T47D (cell line): Measurements from ENCODE around the gene SCT.

Experiments
- DNase-seq, 2 experiments: peaks; one replicate each; pipeline versions ENCODE4 v3.0.0 to v3.0.0-alpha.2; 2011 to 2012; ENCODE audit warnings: low read depth in 1 of 2, low spot score in 1 of 2
- JUND ChIP-seq: IDR thresholded peaks from 2 replicates; pipeline ENCODE4 v1.6.1; 2012; ENCODE audit warnings: low read depth
- in situ Hi-C: cut with HindIII; loops from 2 replicates; pipeline ENCODE4 v1.10.0; 2016; ENCODE audit warnings: low sequenced_read_pairs, low pct_unique_long_range_greater_than_20kb

SCT gene

DNA sequence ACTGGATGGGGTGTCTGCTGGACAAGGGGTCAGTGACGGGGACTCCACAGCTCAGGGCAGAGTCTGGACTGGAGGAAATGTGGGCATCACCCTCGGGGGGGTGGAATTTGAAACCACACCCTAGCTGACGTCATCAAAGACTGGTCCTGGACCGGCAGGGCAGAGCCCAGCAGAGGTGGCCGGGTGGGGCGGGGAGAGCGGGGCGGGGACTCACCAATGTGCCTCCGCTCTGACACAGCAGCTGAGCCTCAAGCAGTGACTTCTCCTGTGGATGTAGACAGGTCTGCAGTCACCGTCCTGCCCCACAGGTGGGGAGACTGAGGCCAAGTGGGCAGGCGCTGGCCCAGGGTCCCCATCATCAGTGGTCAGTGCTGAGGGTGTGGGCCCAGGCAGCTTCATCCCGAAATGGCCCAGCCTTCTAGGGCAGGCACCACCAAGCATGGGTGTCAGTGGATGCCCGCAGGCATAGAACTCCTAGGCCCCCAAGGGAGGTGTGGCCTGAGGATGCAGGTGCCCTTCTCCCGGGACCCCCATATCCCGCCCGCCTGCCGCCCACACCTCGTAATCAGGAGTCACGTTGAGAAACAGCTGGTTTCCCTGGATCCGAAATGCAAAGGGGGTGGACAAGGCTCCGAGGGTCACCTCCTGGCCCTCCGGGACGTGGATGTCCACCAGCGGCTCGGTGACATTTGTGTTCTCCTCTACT, 2.8 kb downstream of the SCT start:
- no peak for TF ChIP-seq JUND
- in situ Hi-C loops = no loop called here
- DNase-seq = peak in 1 of 2 experiments; percentile 25

DNA sequence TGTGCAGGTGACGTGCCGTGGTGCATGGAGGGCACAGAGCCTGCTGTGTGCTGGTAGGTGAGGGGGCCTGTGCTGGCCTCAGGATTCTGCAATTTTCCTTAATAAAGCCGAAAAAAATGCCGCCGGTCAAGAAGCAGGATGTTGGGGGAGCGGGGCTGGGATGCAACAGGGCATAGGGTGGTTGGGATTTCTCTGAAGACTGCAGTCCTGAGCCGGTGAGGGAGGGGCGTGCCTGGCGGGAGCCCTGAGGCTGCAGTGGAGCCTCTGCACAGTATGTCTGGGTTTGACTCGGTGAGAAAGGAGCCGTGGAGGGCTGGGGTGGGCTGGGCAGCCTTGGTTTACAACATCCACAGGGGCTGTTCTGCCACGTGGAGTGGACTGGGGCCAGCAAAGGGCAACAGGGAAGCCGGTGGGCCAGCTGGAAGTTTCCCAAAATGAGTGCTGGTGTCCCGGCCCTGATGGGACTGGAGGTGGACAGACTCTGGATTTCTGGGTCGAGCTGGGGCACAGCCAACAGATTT, 3.6 kb downstream of the SCT start:
- no peak for DNase-seq
- in situ Hi-C loops = no loop called here
- TF ChIP-seq JUND = no peak

DNA sequence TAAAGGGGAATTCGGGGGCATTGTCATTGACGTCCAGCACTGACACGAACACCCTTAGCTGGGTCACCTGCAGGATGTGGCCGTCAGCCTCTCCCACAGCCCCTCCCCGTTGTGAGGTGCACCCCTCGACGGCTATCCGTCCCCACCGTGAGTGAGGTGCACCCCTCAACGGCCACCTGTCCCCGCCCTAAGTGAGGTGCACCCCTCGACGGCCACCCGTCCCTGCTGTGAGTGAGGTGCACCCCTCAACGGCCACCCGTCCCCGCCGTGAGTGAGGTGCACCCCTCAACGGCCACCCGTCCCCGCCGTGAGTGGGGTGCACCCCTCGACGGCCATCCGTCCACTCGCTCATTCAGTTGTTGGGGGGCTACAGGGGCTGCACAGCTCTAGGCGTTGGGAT, 5.1 kb downstream of the SCT start:
- DNase-seq = no peak
- in situ Hi-C loops = no loop called here
- no peak for TF ChIP-seq JUND

DNA sequence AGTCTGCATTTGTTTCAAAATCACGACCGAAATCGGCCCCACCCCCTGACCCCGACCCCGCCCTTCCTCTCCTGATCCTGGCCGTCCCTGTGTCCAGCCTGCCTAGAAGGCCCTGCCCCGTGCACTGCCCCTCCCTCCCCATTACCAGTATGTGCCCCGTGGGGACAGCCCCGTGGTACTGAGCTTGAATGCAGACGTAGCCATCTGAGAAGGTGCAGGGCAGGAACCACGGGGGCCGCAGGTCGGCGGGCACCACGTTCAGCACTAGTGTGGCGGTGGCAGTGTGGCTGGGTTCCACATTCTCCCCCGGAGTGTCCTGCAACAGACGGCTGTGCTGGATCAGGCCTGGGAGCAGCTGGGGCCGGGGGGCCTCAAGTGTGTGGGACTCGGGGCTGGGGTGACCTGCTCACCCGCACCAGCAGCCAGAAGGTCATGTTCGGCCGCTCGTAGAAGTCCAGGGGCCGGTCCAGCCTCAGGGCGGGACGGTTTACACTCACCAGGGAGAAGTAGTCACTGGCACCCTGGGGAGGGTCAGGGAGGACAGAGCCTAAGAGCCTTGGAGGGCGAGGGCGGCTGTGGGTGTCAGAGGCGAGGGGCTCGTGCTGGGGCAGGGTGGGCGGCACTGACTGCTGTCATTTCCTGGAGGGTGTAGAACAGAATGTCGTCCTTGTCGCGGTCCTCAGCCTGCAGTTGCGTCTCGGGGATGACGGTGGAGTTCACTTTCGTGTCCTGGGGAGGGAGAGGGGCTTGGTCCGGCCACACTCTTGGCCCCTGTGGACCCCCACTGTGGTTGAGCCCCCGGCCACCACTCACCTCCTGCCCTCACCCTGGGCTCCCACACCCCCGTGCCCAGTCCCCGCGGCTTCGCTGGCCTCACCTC, 5.8 kb downstream of the SCT start:
- no peak for TF ChIP-seq JUND
- in situ Hi-C loops = no loop called here
- no peak for DNase-seq

DNA sequence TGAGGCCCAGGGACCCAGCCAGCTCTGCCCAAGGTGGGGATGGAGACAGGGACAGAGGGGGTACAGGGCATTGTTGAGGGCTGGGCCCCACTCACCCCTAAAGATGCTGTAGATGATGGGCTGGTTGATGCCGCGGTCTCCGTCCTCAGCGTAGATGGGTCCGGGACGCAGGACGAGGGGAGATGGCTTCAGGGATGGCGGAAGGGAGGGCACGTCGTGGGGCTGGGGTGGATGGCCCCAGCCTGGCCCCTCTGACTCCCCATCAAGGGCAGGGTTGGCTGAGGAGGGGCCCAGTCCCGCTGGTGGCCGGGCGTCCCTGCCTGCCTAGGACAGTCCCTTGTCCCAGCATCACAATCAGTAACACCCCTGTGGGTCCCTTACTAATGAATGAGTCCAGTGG, 6.8 kb downstream of the SCT start:
- in situ Hi-C loops = no loop called here
- DNase-seq = no peak
- no peak for TF ChIP-seq JUND

DNA sequence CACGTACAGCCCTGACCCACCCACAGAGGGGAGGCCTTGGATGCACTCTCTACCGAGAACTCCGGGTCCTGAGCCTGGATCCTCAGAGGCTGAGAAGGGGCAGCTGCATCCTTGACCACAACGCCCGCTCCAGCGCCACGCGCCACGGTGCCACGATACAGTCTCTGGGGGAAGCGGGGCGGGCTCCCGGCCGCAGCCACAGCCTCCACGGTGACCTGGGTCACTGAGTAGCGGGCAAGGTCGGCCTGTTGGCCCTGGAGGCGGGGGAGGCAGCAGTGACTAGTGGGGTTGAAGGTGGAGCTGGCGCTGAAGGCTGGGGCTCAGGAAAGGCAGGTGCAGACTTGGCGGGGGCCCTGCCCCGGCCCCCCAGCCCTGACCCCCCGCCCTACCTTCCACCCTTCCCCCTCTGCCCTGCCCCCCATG, 7.3 kb downstream of the SCT start:
- in situ Hi-C loops = no loop called here
- no peak for DNase-seq
- no peak for TF ChIP-seq JUND

DNA sequence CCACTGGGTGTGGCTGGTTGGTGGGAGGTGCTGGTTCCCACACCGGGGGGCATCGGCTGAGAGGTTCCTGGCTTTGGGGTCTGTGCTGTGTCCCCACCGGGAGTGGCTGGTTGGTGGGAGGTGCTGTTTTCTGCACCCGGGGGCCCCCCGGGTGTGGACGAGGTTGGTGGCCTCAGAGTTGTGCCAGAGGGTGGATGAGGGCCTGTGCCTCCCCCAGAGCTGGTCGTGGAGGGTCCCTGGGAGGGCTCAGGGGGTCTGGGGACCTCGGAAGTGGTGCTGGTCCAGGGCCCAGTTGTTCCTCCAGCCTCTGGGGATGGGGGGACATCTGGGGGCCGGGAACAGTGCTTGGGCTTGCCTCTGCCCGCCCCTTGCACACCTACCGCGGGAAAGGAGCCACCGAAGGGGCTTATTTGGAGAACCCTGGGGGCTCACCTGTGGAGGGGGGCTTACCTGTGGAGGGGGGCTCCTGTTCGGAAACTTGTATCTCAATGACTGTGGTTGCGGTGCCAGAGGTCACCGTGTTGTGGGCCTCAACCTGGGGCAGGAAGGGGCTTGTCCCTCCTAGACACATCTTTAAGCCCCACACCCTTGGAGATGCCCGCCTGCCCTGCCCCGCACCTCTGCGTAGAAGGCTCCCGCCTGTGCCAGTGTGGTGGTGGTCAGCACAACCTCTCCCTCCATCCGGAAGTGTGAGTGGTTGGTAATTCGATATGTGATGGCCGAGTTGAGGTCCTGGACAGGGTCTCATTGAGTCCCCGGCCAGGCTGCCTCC, 7.9 kb downstream of the SCT start:
- DNase-seq = no peak
- in situ Hi-C loops = no loop called here
- no peak for TF ChIP-seq JUND

DNA sequence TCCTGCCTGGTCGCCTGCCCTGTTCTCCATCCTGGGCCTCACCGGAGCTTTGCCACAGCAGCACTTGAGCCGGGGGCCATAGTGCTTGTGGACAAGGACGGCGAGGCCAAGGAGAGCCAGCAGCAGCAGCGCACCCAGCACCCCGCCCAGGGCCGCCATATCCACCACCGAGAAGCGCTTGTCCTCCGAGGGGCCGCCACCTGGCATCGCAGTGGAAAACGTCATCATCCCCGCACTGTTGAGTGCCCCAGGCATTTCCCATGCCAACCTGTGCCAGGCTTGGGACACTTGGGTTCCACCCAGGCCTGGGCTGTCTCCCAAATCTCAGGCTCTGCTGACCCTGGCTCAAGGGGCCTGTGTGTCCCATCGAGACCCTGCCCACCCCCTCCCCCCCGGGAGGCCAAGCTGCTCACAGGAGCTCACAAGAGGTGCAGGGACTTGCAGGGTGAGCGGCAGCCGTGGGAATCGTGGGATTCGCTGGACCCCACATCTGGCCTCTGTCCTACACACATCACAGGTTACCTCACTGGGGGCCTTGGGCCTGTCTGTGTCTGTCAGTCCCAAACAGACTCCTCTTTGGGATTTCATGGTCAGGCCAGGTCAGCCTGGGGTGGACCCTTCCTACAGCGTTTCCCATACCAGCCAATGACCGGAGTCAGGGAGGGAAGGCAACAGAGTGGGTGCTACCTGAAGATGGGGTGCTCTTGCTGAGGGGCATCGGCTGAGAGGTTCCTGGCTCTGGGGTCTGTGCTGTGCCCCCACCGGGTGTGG, 8.9 kb downstream of the SCT start:
- DNase-seq = no peak
- in situ Hi-C loops = no loop called here
- no peak for TF ChIP-seq JUND

DNA sequence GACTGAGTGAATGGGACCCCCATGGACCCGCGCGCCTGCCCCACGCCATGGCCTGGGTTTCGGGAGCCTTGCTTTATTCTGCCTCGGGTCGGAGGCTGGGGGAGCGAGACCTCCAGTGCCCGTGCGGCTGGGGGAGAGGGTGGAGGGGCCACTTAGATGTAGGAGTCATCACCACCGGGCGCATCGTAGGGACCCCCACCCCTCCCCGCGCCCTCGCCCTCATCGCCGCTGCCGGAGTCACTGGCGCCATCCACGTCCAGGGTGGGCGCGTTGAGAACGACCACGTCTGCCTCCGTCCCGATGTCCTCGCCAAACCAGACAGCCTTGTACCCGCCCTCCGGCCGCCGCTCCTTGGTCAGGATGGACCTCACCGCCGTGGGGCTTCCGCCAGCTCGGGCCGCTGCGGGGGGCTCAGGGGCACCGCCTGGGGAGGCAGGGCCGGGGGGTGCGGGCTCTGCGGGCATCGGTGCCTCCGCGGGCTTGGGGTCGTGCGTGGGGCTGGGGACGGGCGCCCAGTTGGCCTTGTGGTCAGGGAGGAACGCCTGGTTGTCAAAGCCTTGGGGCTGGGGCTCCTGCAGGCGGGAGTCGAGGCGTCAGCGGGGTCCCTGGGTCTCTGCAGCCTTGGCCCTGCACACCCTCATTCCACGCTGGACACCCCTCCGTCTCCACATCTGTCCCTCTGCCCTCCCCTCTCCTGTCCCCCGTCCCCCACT, 9.6 kb downstream of the SCT start:
- in situ Hi-C loops = no loop called here
- no peak for TF ChIP-seq JUND
- no peak for DNase-seq

DNA sequence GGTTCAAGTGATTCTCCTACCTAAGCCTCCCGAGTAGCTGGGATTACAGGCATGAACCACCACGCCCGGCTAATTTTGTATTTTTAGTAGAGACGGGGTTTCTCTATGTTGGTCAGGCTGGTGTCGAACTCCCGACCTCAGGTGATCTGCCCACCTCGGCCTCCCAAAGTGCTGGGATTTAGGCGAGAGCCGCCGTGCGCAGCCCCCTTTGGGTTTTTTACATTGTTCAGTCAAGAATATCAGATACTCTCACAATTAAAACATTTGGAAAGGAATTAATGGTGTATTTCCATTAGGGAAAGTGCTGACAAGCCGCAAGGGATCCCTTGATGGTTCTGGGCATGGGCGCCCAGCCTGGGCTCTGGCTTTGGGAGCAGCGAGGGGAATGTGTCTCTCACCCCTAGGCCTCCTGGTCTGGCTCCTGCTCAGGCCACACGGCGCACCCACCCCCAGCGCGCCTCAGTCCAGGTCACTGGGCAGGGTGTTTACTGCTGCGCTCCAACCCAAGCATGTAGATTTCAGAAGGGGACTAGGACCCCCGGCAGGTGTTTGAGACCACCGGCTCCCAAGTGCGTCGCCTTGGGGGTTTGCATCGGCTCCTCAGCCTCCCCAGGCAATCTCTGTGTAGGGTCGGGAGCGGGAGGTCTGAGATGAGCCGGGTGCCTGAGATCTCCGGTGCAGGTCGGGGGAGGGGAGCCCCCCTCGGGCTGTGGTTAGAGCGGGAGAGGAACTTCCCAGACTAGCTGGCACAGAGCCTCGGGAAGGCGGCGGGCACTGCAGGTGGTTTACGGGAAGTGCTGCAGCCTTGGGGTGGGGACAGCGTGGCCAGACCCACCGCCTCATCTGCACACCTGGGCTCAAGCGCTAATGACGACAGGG, 10.4 kb downstream of the SCT start:
- in situ Hi-C loops = no loop called here

More for the DNA sequence above, 10.4 kb downstream of the SCT start:
- TF ChIP-seq JUND = no peak
- no peak for DNase-seq
